ENCODE measurements around the gene PLCD4.

PLCD4 gene

DNA sequence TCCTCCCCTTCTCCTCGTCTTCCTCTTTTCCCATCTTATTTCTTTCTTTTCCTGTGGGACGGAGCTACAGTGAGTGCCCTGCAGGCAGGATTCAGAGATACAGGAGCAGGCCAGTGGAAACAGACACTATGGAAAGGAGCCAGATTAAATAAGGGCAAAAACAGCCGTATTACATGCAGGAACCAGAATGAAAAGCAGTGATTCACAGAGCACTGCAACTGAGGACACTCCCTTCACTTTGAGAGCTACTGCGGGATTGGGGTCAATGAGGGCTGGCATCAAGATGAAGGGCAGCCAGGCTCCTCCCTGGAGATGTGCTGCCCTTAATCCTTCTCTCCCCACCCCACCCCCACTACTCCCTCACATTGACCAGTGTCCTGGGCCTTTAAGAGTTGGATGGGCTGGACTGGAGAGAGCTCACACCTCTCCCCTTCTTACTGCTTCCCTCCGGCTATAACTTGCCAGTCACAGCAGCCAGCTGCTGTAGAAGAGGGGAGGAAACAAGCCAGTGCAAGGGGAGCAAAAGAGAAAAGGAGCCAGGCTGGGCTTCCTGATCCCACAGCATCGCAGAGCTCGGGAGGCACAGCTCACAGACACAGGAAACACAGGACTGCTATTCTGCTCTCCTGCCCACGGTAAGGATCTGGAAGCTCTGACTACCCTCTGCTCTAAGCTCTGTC lies at the start of gene PLCD4:
PLCD4 (plus strand) TSS at position 464 of the 680 bp plus-strand sequence. CDS start 7,841 bp downstream, outside the sequence.
- H3K9ac ChIP-seq (ENCODE audit: insufficient read length), result no peak within 1 kb of the TSS
- H3K9me3 ChIP-seq (ENCODE audit: low read depth, low read length), result no peaks in the 10 kb centered on the region
- TF ChIP-seq POLR2AphosphoS5 (IDR thresholded peaks at IDR 0.05; ENCODE audit: borderline replicate concordance, low read depth, low read length) (no peak), EZH2 (IDR thresholded peaks at IDR 0.05) (no peak), FOXP2 (optimal IDR thresholded peaks at IDR 0.05; ENCODE audit: control extremely low read depth, extremely low read length, insufficient read depth) (no peak)
- H3K27ac ChIP-seq, result no peak within 1 kb of the TSS
- no peak within 1 kb of the TSS for H3K4me3 ChIP-seq
- no peak for DNase-seq (ENCODE audit: low read depth, low spot score)
- no peaks in the 10 kb centered on the region for H3K36me3 ChIP-seq (ENCODE audit: insufficient read depth, low read length)

DNA sequence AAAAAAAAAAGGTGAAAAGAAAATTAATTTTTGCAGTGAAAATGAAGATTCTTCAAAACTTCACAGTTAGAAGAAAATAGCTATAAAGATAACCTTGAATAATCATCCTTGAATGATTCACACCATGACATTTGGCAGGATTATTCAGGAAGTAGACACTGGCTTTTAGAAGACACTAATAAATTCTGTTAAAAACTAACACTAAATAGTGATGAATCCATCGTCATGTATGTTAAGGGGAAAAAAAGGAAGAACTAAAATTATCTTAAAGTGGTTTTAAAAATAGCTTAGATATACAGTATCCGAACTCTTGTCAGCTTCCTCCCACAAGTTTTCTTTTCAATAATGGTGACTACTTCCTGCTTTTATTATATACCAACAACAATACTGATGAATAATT lies 49.8 kb upstream of the PLCD4 start:
- Histone ChIP-seq H3K36me3 (ENCODE audit: insufficient read depth, low read length) (peaks cover 78% of the 10 kb centered on the region), H3K9ac (ENCODE audit: insufficient read length) (no peak overlapping the region), H3K27ac (0 out of 2 replicates have a peak overlapping the region, but pooled peaks have one; percentile 5), H3K4me3 (no peak overlapping the region), H3K9me3 (ENCODE audit: low read depth, low read length) (no peaks in the 10 kb centered on the region)
- no peak for DNase-seq (ENCODE audit: low read depth, low spot score)
- TF ChIP-seq EZH2 (IDR thresholded peaks at IDR 0.05) (no peak), POLR2AphosphoS5 (IDR thresholded peaks at IDR 0.05; ENCODE audit: borderline replicate concordance, low read depth, low read length) (no peak), FOXP2 (optimal IDR thresholded peaks at IDR 0.05; ENCODE audit: control extremely low read depth, extremely low read length, insufficient read depth) (no peak)

GRCh38 chr2:218558986-218559385 lies 48.7 kb upstream of the PLCD4 start:
- Histone ChIP-seq H3K27ac (no peak overlapping the region), H3K4me3 (no peak overlapping the region), H3K9me3 (ENCODE audit: low read depth, low read length) (no peaks in the 10 kb centered on the region), H3K36me3 (ENCODE audit: insufficient read depth, low read length) (peaks cover 70% of the 10 kb centered on the region), H3K9ac (ENCODE audit: insufficient read length) (no peak overlapping the region)
- TF ChIP-seq POLR2AphosphoS5 (IDR thresholded peaks at IDR 0.05; ENCODE audit: borderline replicate concordance, low read depth, low read length) (no peak), FOXP2 (optimal IDR thresholded peaks at IDR 0.05; ENCODE audit: control extremely low read depth, extremely low read length, insufficient read depth) (no peak), EZH2 (IDR thresholded peaks at IDR 0.05) (no peak)
- DNase-seq (ENCODE audit: low read depth, low spot score), result no peak

GRCh38 chr2:218564056-218564455 lies 43.6 kb upstream of the PLCD4 start:
- Histone ChIP-seq H3K9ac (ENCODE audit: insufficient read length) (no peak overlapping the region), H3K36me3 (ENCODE audit: insufficient read depth, low read length) (peaks cover 50% of the 10 kb centered on the region), H3K27ac (no peak overlapping the region), H3K4me3 (no peak overlapping the region), H3K9me3 (ENCODE audit: low read depth, low read length) (no peaks in the 10 kb centered on the region)
- DNase-seq (ENCODE audit: low read depth, low spot score), result no peak
- TF ChIP-seq EZH2 (IDR thresholded peaks at IDR 0.05) (no peak), FOXP2 (optimal IDR thresholded peaks at IDR 0.05; ENCODE audit: control extremely low read depth, extremely low read length, insufficient read depth) (no peak), POLR2AphosphoS5 (IDR thresholded peaks at IDR 0.05; ENCODE audit: borderline replicate concordance, low read depth, low read length) (no peak)

DNA sequence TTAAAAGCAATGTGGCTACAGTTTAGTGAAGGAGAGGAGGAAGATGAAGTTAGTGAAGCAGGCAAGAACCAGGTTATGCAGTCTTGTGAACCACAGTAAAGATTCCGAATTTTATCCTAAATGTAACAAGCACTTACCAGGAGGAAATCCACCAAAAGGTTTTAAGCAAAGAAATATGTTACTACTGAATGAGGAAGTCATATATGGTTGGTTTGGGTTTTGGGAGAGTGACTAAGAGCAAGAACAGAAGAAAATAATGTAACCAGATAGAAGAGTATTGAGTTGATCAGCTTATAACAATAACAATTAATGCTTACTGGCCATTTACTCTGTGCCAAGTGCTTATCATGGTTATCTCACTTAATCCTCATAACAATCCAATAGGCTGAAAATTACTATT lies 41.4 kb upstream of the PLCD4 start:
- H3K4me3 ChIP-seq, result peak overlapping the region; percentile 92
- H3K36me3 ChIP-seq (ENCODE audit: insufficient read depth, low read length), result peaks cover 41% of the 10 kb centered on the region
- H3K9ac ChIP-seq (ENCODE audit: insufficient read length), result peak overlapping the region; percentile 95
- no peak for TF ChIP-seq FOXP2 (optimal IDR thresholded peaks at IDR 0.05; ENCODE audit: control extremely low read depth, extremely low read length, insufficient read depth)
- no peak for DNase-seq (ENCODE audit: low read depth, low spot score)
- no peak overlapping the region for H3K27ac ChIP-seq
- no peaks in the 10 kb centered on the region for H3K9me3 ChIP-seq (ENCODE audit: low read depth, low read length)

GRCh38 chr2:218567797-218568189 lies 39.9 kb upstream of the PLCD4 start:
- Histone ChIP-seq H3K36me3 (ENCODE audit: insufficient read depth, low read length) (peaks cover 41% of the 10 kb centered on the region), H3K9me3 (ENCODE audit: low read depth, low read length) (no peaks in the 10 kb centered on the region), H3K4me3 (peak overlapping the region; percentile 92), H3K27ac (peak overlapping the region; percentile 43; the same call in 1 of the 2 replicates), H3K9ac (ENCODE audit: insufficient read length) (peak overlapping the region; percentile 95)
- no peak for DNase-seq (ENCODE audit: low read depth, low spot score)
- TF ChIP-seq POLR2AphosphoS5 (IDR thresholded peaks at IDR 0.05; ENCODE audit: borderline replicate concordance, low read depth, low read length), result no peak
- no peak for TF ChIP-seq EZH2 (IDR thresholded peaks at IDR 0.05)
- no peak for TF ChIP-seq FOXP2 (optimal IDR thresholded peaks at IDR 0.05; ENCODE audit: control extremely low read depth, extremely low read length, insufficient read depth)

DNA sequence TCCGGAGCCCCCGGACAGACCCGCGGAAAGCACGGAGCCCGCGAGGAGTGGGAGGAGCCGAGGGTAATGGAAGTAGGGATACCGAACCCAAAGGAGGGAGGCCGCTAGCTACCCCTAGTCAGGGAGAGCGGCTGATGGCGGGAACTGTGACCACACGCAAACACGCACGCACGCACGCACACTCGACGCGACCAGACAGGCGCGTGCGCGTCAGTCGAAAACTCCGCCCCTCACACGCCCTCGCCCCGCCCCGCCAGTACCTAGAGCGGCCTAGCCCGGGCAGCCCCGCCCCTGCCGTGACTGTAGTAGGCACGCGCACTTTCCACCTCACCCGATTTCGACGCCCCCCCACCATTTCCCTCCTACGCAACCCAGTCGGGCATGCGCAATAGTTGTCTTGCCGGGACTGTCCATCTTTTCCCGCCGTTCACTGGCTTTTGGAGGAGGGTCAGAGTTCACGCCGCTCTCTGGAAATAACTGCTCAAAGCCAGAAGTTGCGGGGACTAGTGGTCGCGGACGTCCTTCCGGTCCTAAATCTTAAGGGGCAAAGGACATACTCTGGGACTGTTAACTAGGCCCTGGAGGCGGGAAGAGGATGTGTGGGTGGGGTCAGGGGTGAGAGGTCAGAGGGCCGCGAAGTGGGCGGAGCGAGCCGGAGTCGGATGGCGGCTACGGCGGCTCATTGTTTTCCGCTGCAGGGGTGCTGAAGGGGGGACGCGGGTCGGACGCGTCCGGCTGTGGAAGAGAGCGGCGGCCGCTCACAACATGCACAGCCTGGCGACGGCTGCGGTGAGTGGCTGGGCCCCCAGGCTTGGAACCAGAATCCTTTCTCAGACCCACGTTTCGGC lies 39.3 kb upstream of the PLCD4 start, which contains the start of the genes CNOT9 and USP37:
CNOT9 (plus strand) TSS at position 650 of the 848 bp plus-strand sequence; CDS start at position 766, 116 bp downstream.
USP37 (minus strand) TSS at position 162 of the 848 bp plus-strand sequence. CDS start 9,698 bp downstream, outside the sequence.
- Histone ChIP-seq H3K36me3 (ENCODE audit: insufficient read depth, low read length) (peaks cover 47% of the 10 kb centered on the region), H3K9me3 (ENCODE audit: low read depth, low read length) (no peaks in the 10 kb centered on the region), H3K9ac (ENCODE audit: insufficient read length) (peak within 1 kb of the TSS; percentile 95), H3K27ac (peak within 1 kb of the TSS; percentile 67), H3K4me3 (peak within 1 kb of the TSS; percentile 92)
- peak; percentile 81 for DNase-seq (ENCODE audit: low read depth, low spot score)
- peak; percentile 81 for TF ChIP-seq POLR2AphosphoS5 (IDR thresholded peaks at IDR 0.05; ENCODE audit: borderline replicate concordance, low read depth, low read length)
- TF ChIP-seq EZH2 (IDR thresholded peaks at IDR 0.05), result no peak
- TF ChIP-seq FOXP2 (optimal IDR thresholded peaks at IDR 0.05; ENCODE audit: control extremely low read depth, extremely low read length, insufficient read depth), result peak; percentile 23

GRCh38 chr2:218569038-218569431 lies 38.7 kb upstream of the PLCD4 start:
- peak overlapping the region; percentile 67 for H3K27ac ChIP-seq
- peak overlapping the region; percentile 91 for H3K9ac ChIP-seq (ENCODE audit: insufficient read length)
- H3K9me3 ChIP-seq (ENCODE audit: low read depth, low read length), result no peaks in the 10 kb centered on the region
- peak overlapping the region; percentile 92 for H3K4me3 ChIP-seq
- H3K36me3 ChIP-seq (ENCODE audit: insufficient read depth, low read length), result peaks cover 50% of the 10 kb centered on the region
- DNase-seq (ENCODE audit: low read depth, low spot score), result no peak
- TF ChIP-seq FOXP2 (optimal IDR thresholded peaks at IDR 0.05; ENCODE audit: control extremely low read depth, extremely low read length, insufficient read depth) (no peak), POLR2AphosphoS5 (IDR thresholded peaks at IDR 0.05; ENCODE audit: borderline replicate concordance, low read depth, low read length) (no peak), EZH2 (IDR thresholded peaks at IDR 0.05) (no peak)

All from SK-N-MC (cell line).